Urinary bladder (tissue), 4 donors: ENCODE results near the gene TRMT13. TPM values are rescaled to one million over a fixed set of nuclear protein-coding genes. Genes with fewer than 3 reads are reported as not detected.

Experiments
- DNase-seq: peaks from one replicate; pipeline ENCODE4 v3.0.0-alpha.2; 2015; ENCODE audit errors: extremely low spot score
- H3K27ac ChIP-seq: one replicate; pipeline ENCODE4 v1.5.1; 2013; ENCODE audit warnings: low read depth, mild to moderate bottlenecking, moderate library complexity
- H3K36me3 ChIP-seq: one replicate; pipeline ENCODE4 v1.6.1; 2013; ENCODE audit warnings: mild to moderate bottlenecking, moderate library complexity; ENCODE audit not compliant: insufficient read depth
- H3K4me1 ChIP-seq: one replicate; pipeline ENCODE4 v1.6.1; 2013; ENCODE audit warnings: mild to moderate bottlenecking, moderate library complexity; ENCODE audit not compliant: insufficient read depth
- H3K4me3 ChIP-seq: one replicate; pipeline ENCODE4 v1.5.1; 2013; ENCODE audit warnings: low read depth, low read length
- WGBS: extraction: QIAGEN DNeasy Blood & Tissue Kit; methylation state at CpG from one replicate; pipeline ENCODE4 v1.1.7; 2013; 5-methylcytosine and 5-hydroxymethylcytosine counted together
- polyA plus RNA-seq: library from polyadenylated mRNA; stranded (reverse); fragments of 200-250 nt; gene quantifications from one replicate; pipeline ENCODE4 v1.2.3, GENCODE V29; 2013
- total RNA-seq: library from RNA; depleted of rRNA; stranded (reverse); fragments of >200 nt; gene quantifications from one replicate; pipeline ENCODE4 v1.2.3, GENCODE V29; 2014
- donor health status: healthy with polysubstance abuse.
- donor health status: healthy.

TRMT13 gene
- total and polyA plus RNA-seq, 2 donors = 9.8 to 59.4 TPM

GRCh38 chr1:100137602-100138001 lies 4.6 kb downstream of the TRMT13 start:
- WGBS = 99% methylated on average over 2 of the region's 2 CpGs
- Histone ChIP-seq H3K4me3 (no peak overlapping the region), H3K27ac (no peak overlapping the region), H3K4me1 (no peaks in the 10 kb centered on the region), H3K36me3 (peaks cover 12% of the 10 kb centered on the region)
- no peak for DNase-seq

GRCh38 chr1:100141192-100141591 lies 8.2 kb downstream of the TRMT13 start:
- no peak for DNase-seq
- 92% methylated on average over 4 of the region's 4 CpGs for WGBS
- no peak overlapping the region for H3K4me3 ChIP-seq
- no peaks in the 10 kb centered on the region for H3K4me1 ChIP-seq
- peaks cover 12% of the 10 kb centered on the region for H3K36me3 ChIP-seq
- H3K27ac ChIP-seq = no peak overlapping the region

GRCh38 chr1:100142343-100142742 lies 9.4 kb downstream of the TRMT13 start:
- Histone ChIP-seq H3K4me1 (no peaks in the 10 kb centered on the region), H3K36me3 (peaks cover 12% of the 10 kb centered on the region), H3K4me3 (no peak overlapping the region), H3K27ac (no peak overlapping the region)
- WGBS = 80% methylated on average over 3 of the region's 3 CpGs
- DNase-seq = no peak

GRCh38 chr1:100145116-100145515 lies 12.2 kb downstream of the TRMT13 start:
- Histone ChIP-seq H3K36me3 (peaks cover 7% of the 10 kb centered on the region), H3K4me1 (no peaks in the 10 kb centered on the region), H3K4me3 (no peak overlapping the region), H3K27ac (no peak overlapping the region)
- WGBS = 64% methylated on average over 3 of the region's 3 CpGs
- no peak for DNase-seq

GRCh38 chr1:100146958-100147357 lies 14.0 kb downstream of the TRMT13 start:
- Histone ChIP-seq H3K27ac (no peak overlapping the region), H3K36me3 (peaks cover 4% of the 10 kb centered on the region), H3K4me1 (no peaks in the 10 kb centered on the region), H3K4me3 (no peak overlapping the region)
- WGBS = 98% methylated on average over 1 of the region's 1 CpG
- no peak for DNase-seq

- Histone ChIP-seq H3K4me3 (no peak overlapping the region), H3K4me1 (no peaks in the 10 kb centered on the region), H3K36me3 (peaks cover 2% of the 10 kb centered on the region), H3K27ac (no peak overlapping the region)
- no peak for DNase-seq
- WGBS = 88% methylated on average over 4 of the region's 4 CpGs
These were observed 14.9 kb downstream of the TRMT13 start for GRCh38 chr1:100147875-100148274.

GRCh38 chr1:100151679-100152078 lies 18.7 kb downstream of the TRMT13 start:
- Histone ChIP-seq H3K4me3 (no peak overlapping the region), H3K4me1 (no peaks in the 10 kb centered on the region), H3K36me3 (peaks cover 2% of the 10 kb centered on the region), H3K27ac (no peak overlapping the region)
- DNase-seq = no peak
- 68% methylated on average over 2 of the region's 2 CpGs for WGBS

GRCh38 chr1:100152271-100152670 lies 19.3 kb downstream of the TRMT13 start:
- Histone ChIP-seq H3K4me1 (no peaks in the 10 kb centered on the region), H3K36me3 (peaks cover 2% of the 10 kb centered on the region), H3K27ac (no peak overlapping the region), H3K4me3 (no peak overlapping the region)
- 81% methylated on average over 4 of the region's 4 CpGs for WGBS
- DNase-seq = no peak

- Histone ChIP-seq H3K4me3 (no peak overlapping the region), H3K4me1 (no peaks in the 10 kb centered on the region), H3K27ac (no peak overlapping the region), H3K36me3 (no peaks in the 10 kb centered on the region)
- DNase-seq = no peak
These were observed 29.9 kb downstream of the TRMT13 start for GRCh38 chr1:100162881-100163280.

GRCh38 chr1:100164216-100164615 lies 31.3 kb downstream of the TRMT13 start:
- DNase-seq = no peak
- H3K4me1 ChIP-seq = no peaks in the 10 kb centered on the region
- no peak overlapping the region for H3K4me3 ChIP-seq
- no peaks in the 10 kb centered on the region for H3K36me3 ChIP-seq
- WGBS = 59% methylated on average over 2 of the region's 2 CpGs
- no peak overlapping the region for H3K27ac ChIP-seq

GRCh38 chr1:100164702-100165101 lies 31.7 kb downstream of the TRMT13 start:
- DNase-seq = no peak
- Histone ChIP-seq H3K4me3 (no peak overlapping the region), H3K36me3 (no peaks in the 10 kb centered on the region), H3K4me1 (no peaks in the 10 kb centered on the region), H3K27ac (no peak overlapping the region)
- WGBS = 92% methylated on average over 5 of the region's 5 CpGs

GRCh38 chr1:100168051-100168450 lies 35.1 kb downstream of the TRMT13 start:
- no peak for DNase-seq
- no peak overlapping the region for H3K27ac ChIP-seq
- H3K4me1 ChIP-seq = no peaks in the 10 kb centered on the region
- 98% methylated on average over 2 of the region's 2 CpGs for WGBS
- no peak overlapping the region for H3K4me3 ChIP-seq
- no peaks in the 10 kb centered on the region for H3K36me3 ChIP-seq

GRCh38 chr1:100177295-100178041 lies 44.5 kb downstream of the TRMT13 start:
- Histone ChIP-seq H3K4me1 (no peaks in the 10 kb centered on the region), H3K36me3 (no peaks in the 10 kb centered on the region), H3K27ac (no peak overlapping the region), H3K4me3 (no peak overlapping the region)
- no peak for DNase-seq
- WGBS = 92% methylated on average over 4 of the region's 4 CpGs

- no peaks in the 10 kb centered on the region for H3K4me1 ChIP-seq
- WGBS = 41% methylated on average over 5 of the region's 5 CpGs
- H3K27ac ChIP-seq = no peak within 1 kb of the TSS
- H3K4me3 ChIP-seq = no peak within 1 kb of the TSS
- no peak for DNase-seq
- H3K36me3 ChIP-seq = no peaks in the 10 kb centered on the region
These were observed 45.1 kb downstream of the TRMT13 start, which contains the start of gene LRRC39 for GRCh38 chr1:100178091-100178490. LRRC39 (minus strand) TSS chr1:100178256; CDS start chr1:100168516, 9,740 bp downstream.
